ENCODE data around the gene MTERF1. TPM values are rescaled to one million over a fixed set of nuclear protein-coding genes. Genes with fewer than 3 reads are reported as not detected.
A peak's percentile ranks its signal among the peaks of the same experiment; 100 is the strongest.

The MTERF1 gene
- total RNA-seq, 2 donors from 2014 or later = 15.5 to 17.5 TPM

DNA sequence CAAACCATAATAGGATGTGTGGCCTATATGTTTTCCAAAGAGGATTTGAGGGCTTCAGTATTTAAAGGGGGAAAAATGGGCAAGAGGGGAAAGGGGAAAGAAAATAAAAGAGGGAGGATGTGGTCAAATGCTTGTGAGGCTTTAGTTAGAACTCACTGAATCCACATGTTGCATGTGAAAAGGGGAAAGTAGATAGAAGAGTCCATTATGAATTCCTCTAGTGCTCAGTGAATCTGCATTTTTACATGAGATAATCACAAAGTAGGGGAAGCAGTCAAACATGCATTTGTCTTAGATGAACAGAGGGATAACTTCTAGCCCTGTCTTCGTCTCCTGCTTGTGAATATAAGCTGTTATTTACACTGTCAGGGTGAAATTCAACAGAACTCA, 35.5 kb upstream of the MTERF1 start:
- H3K27ac ChIP-seq (ENCODE audit: low read depth, low read length) = no peak overlapping the region
- H3K27me3 ChIP-seq (ENCODE audit: control insufficient read depth, insufficient read depth, low read length, poor library complexity, severe bottlenecking) = no peaks in the 10 kb centered on the region
- H3K4me1 ChIP-seq (ENCODE audit: control insufficient read depth, insufficient read depth, low read length) = peaks cover 13% of the 10 kb centered on the region
- Mint-ChIP-seq H3K27me3 (ENCODE audit: insufficient read depth) (no peaks in the 10 kb centered on the region), H3K4me1 (peaks cover 13% of the 10 kb centered on the region), H3K36me3 (ENCODE audit: low read depth) (no peaks in the 10 kb centered on the region), H3K27ac (no peak overlapping the region), H3K4me3 (no peak overlapping the region), H3K9me3 (no peaks in the 10 kb centered on the region)
- H3K36me3 ChIP-seq (ENCODE audit: control insufficient read depth, insufficient read depth, low read length) = no peaks in the 10 kb centered on the region
- DNase-seq = no peak
- WGBS, 2 experiments (ENCODE audit: insufficient coverage in 1 of 2, insufficient read length in 1 of 2) = 83 to 100% methylated on average over 1 of the region's 1 CpG
- TF ChIP-seq, protein P1, sequence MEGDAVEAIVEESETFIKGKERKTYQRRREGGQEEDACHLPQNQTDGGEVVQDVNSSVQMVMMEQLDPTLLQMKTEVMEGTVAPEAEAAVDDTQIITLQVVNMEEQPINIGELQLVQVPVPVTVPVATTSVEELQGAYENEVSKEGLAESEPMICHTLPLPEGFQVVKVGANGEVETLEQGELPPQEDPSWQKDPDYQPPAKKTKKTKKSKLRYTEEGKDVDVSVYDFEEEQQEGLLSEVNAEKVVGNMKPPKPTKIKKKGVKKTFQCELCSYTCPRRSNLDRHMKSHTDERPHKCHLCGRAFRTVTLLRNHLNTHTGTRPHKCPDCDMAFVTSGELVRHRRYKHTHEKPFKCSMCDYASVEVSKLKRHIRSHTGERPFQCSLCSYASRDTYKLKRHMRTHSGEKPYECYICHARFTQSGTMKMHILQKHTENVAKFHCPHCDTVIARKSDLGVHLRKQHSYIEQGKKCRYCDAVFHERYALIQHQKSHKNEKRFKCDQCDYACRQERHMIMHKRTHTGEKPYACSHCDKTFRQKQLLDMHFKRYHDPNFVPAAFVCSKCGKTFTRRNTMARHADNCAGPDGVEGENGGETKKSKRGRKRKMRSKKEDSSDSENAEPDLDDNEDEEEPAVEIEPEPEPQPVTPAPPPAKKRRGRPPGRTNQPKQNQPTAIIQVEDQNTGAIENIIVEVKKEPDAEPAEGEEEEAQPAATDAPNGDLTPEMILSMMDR (conservative IDR thresholded peaks at IDR 0.05) = no peak
- H3K9me3 ChIP-seq (ENCODE audit: control insufficient read depth, low read length) = no peaks in the 10 kb centered on the region
- H3K9ac ChIP-seq (ENCODE audit: extremely low read depth, low read length, poor library complexity, severe bottlenecking) = no peak overlapping the region
- H3K4me3 ChIP-seq (ENCODE audit: low read length) = no peak overlapping the region

DNA sequence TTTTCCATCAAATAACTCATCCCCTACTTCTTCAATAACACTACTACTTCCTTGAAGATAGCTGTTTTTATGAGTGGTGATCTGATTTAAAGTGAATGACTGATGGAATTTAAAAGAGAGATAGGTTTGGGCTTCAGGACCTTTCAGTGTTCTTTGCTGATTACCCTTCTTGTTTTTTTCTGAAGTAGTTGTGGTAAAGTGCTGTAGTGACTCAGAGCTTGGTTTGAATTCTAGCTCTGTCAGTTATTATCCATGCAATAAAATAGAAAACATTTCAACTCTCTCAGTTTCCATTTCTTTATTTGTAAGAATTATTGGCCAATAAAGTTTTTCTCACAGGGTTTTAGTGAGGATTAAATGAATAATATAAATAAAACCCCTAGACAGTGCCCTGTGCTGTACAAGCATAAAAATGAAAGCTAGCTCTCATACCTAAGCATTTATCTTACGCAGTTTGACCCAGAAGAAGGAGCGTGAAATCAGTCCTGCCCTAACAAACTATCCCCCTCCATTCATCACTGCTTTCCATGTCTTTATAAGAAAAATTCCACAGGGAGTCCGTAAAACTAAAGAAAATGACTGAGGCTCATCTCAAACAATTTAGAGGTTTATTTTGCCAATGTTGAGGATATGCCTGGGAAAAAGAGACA, 35.0 kb upstream of the MTERF1 start:
- Mint-ChIP-seq H3K27ac (no peak overlapping the region), H3K4me3 (no peak overlapping the region), H3K4me1 (peaks cover 13% of the 10 kb centered on the region), H3K27me3 (ENCODE audit: insufficient read depth) (no peaks in the 10 kb centered on the region), H3K36me3 (ENCODE audit: low read depth) (no peaks in the 10 kb centered on the region), H3K9me3 (no peaks in the 10 kb centered on the region)
- no peaks in the 10 kb centered on the region for H3K27me3 ChIP-seq (ENCODE audit: control insufficient read depth, insufficient read depth, low read length, poor library complexity, severe bottlenecking)
- H3K36me3 ChIP-seq (ENCODE audit: control insufficient read depth, insufficient read depth, low read length) = no peaks in the 10 kb centered on the region
- H3K27ac ChIP-seq (ENCODE audit: low read depth, low read length) = no peak overlapping the region
- H3K9ac ChIP-seq (ENCODE audit: extremely low read depth, low read length, poor library complexity, severe bottlenecking) = no peak overlapping the region
- no peaks in the 10 kb centered on the region for H3K9me3 ChIP-seq (ENCODE audit: control insufficient read depth, low read length)
- H3K4me3 ChIP-seq (ENCODE audit: low read length) = peak overlapping the region; percentile 19
- no peak for DNase-seq
- 93% methylated on average over 3 of the region's 3 CpGs; no CpG with 5 or more reads in 1 of the 2 experiments for WGBS, 2 experiments (ENCODE audit: insufficient coverage in 1 of 2, insufficient read length in 1 of 2)
- peaks cover 13% of the 10 kb centered on the region for H3K4me1 ChIP-seq (ENCODE audit: control insufficient read depth, insufficient read depth, low read length)
- TF ChIP-seq, protein P1 (conservative IDR thresholded peaks at IDR 0.05) = no peak

DNA sequence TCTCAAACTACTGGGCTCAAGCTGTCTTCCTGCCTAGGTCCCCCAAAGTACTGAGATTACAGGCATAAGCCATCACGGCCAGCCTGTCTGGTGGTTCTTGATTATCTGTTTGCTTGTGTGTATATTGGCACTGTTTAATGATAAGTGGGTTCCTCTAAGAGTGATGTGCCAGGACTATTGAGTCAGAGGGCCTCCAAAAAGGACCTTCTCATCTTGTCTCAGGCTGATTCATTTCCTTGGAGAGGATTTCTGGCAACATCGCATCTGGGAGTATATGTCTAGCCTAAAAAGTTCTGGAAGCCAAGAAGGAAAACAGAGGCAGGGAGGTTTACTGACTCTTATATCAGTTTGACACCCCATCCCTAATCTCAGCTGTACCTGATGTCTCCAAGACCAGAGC, 33.1 kb upstream of the MTERF1 start:
- Histone ChIP-seq H3K4me1 (ENCODE audit: control insufficient read depth, insufficient read depth, low read length) (peaks cover 13% of the 10 kb centered on the region), H3K4me3 (ENCODE audit: low read length) (peak overlapping the region; percentile 33), H3K36me3 (ENCODE audit: control insufficient read depth, insufficient read depth, low read length) (no peaks in the 10 kb centered on the region), H3K27me3 (ENCODE audit: control insufficient read depth, insufficient read depth, low read length, poor library complexity, severe bottlenecking) (no peaks in the 10 kb centered on the region), H3K9ac (ENCODE audit: extremely low read depth, low read length, poor library complexity, severe bottlenecking) (no peak overlapping the region), H3K27ac (ENCODE audit: low read depth, low read length) (no peak overlapping the region), H3K9me3 (ENCODE audit: control insufficient read depth, low read length) (no peaks in the 10 kb centered on the region)
- no peak for DNase-seq
- Mint-ChIP-seq H3K4me3 (no peak overlapping the region), H3K27ac (no peak overlapping the region), H3K4me1 (peaks cover 13% of the 10 kb centered on the region), H3K9me3 (peaks cover 8% of the 10 kb centered on the region), H3K27me3 (ENCODE audit: insufficient read depth) (no peaks in the 10 kb centered on the region), H3K36me3 (ENCODE audit: low read depth) (no peaks in the 10 kb centered on the region)
- WGBS, 2 experiments (ENCODE audit: insufficient coverage in 1 of 2, insufficient read length in 1 of 2) = 98 to 100% methylated on average over 2 of the region's 2 CpGs
- TF ChIP-seq, protein P1 (conservative IDR thresholded peaks at IDR 0.05) = no peak
